Stimulated activated CD4-positive, alpha-beta T cell treated with anti-CD3 and anti-CD28 coated beads, Interleukin-1b, Interleukin-23, amount 100 ng/mL, for 1 hour (primary cell): Measurements from ENCODE around the gene OR6F1.
A peak's percentile ranks its signal among the peaks of the same experiment; 100 is the strongest.
"Not testable (repeated sequence)": the region's sequence is repeated elsewhere in the genome, so short reads cannot be mapped to it uniquely, and the experiment has no call there.

ENCODE experiments used
- DNase-seq, 2 donors: peaks; one replicate each; pipeline ENCODE4 v3.0.0-alpha.2; 2020; ENCODE audit warnings: low read depth in 2 of 2

Gene OR6F1

GRCh38 chr1:247716546-247716945, at the start of gene OR6F1:
Gene OR6F1 (minus strand): TSS chr1:247716646. CDS start chr1:247712755, 3,891 bp downstream.
- DNase-seq, result no peak

GRCh38 chr1:247760456-247760855, 44.0 kb upstream of the OR6F1 start, which contains the start of gene OR1C1:
Gene OR1C1 (minus strand): TSS chr1:247760556. CDS start chr1:247758406, 2,150 bp downstream.
- DNase-seq, result no peak

GRCh38 chr1:247754311-247754710, 37.9 kb upstream of the OR6F1 start:
- not testable (repeated sequence) for DNase-seq

- DNase-seq, result no peak
These were observed 33.4 kb upstream of the OR6F1 start for GRCh38 chr1:247749870-247750269.

GRCh38 chr1:247748041-247748440, 31.6 kb upstream of the OR6F1 start, which contains the start of gene OR14A2:
Gene OR14A2 (minus strand): TSS chr1:247748141.
- no peak for DNase-seq

GRCh38 chr1:247747616-247748015, 31.2 kb upstream of the OR6F1 start:
- DNase-seq, result no peak

GRCh38 chr1:247746391-247746935, 30.0 kb upstream of the OR6F1 start:
- no peak for DNase-seq

GRCh38 chr1:247742215-247742760, 25.8 kb upstream of the OR6F1 start:
- not testable (repeated sequence) for DNase-seq

- no peak for DNase-seq
These were observed 25.3 kb upstream of the OR6F1 start for GRCh38 chr1:247741756-247742155.

- no peak for DNase-seq
These were observed 24.3 kb upstream of the OR6F1 start for GRCh38 chr1:247740721-247741120.

GRCh38 chr1:247738315-247738714, 21.9 kb upstream of the OR6F1 start, which contains the start of gene OR14K1:
Gene OR14K1 (plus strand): TSS chr1:247738615. CDS start chr1:247738615, 0 bp downstream.
- no peak for DNase-seq

GRCh38 chr1:247721222-247721621, 4.8 kb upstream of the OR6F1 start:
- no peak for DNase-seq

GRCh38 chr1:247713753-247714152, 2.7 kb downstream of the OR6F1 start:
- DNase-seq, result no peak

- DNase-seq, result not testable (repeated sequence)
These were observed 5.8 kb downstream of the OR6F1 start for GRCh38 chr1:247710681-247711080.

- no peak for DNase-seq
These were observed 15.1 kb downstream of the OR6F1 start for GRCh38 chr1:247701338-247701737.

- peak in 1 of 2 donors; percentile 1 for DNase-seq
These were observed 35.1 kb downstream of the OR6F1 start for GRCh38 chr1:247681288-247681897.

GRCh38 chr1:247680171-247680570, 36.3 kb downstream of the OR6F1 start:
- DNase-seq, result no peak

- no peak for DNase-seq
These were observed 36.8 kb downstream of the OR6F1 start, which contains the start of gene OR13G1 for GRCh38 chr1:247679639-247680038. Gene OR13G1 (minus strand): TSS chr1:247679739. CDS start chr1:247673041, 6,698 bp downstream.

- DNase-seq, result no peak
These were observed 47.2 kb downstream of the OR6F1 start for GRCh38 chr1:247669225-247669624.
